IPS-18c (cell line): Measurements from ENCODE around the gene MEST.
"Not testable (repeated sequence)": the region's sequence is repeated elsewhere in the genome, so short reads cannot be mapped to it uniquely, and the experiment has no call there.

Source experiments
- H3K4me3 ChIP-seq: 2 replicates; pipeline ENCODE4 v1.7.0; 2013; ENCODE audit warnings: low read depth, mild to moderate bottlenecking, low read length, moderate library complexity; ENCODE audit not compliant: insufficient read depth
- H3K9me3 ChIP-seq: one replicate; pipeline ENCODE4 v1.6.1; 2013; ENCODE audit warnings: mild to moderate bottlenecking, low read length, moderate library complexity; ENCODE audit not compliant: control insufficient read depth, insufficient read depth

Gene MEST

GRCh38 chr7:130491841-130492522, at the start of gene MEST:
MEST (plus strand) TSS chr7:130492085; CDS start chr7:130492314, 229 bp downstream.
- Histone ChIP-seq H3K4me3 (peak within 1 kb of the TSS; percentile 50), H3K9me3 (peaks cover 6% of the 10 kb centered on the region)

GRCh38 chr7:130442601-130443000, 49.3 kb upstream of the MEST start:
- H3K4me3 ChIP-seq = no peak overlapping the region
- no peaks in the 10 kb centered on the region for H3K9me3 ChIP-seq

- no peaks in the 10 kb centered on the region for H3K9me3 ChIP-seq
- H3K4me3 ChIP-seq = no peak overlapping the region
Measured at GRCh38 chr7:130444234-130444633, 47.7 kb upstream of the MEST start.

- Histone ChIP-seq H3K9me3 (no peaks in the 10 kb centered on the region), H3K4me3 (no peak overlapping the region)
Measured at GRCh38 chr7:130444751-130445407, 47.0 kb upstream of the MEST start.

GRCh38 chr7:130446259-130446658, 45.6 kb upstream of the MEST start:
- H3K4me3 ChIP-seq = no peak overlapping the region
- no peaks in the 10 kb centered on the region for H3K9me3 ChIP-seq

GRCh38 chr7:130451344-130451743, 40.5 kb upstream of the MEST start:
- not testable (repeated sequence) for H3K4me3 ChIP-seq, H3K9me3 ChIP-seq

GRCh38 chr7:130452951-130453350, 38.9 kb upstream of the MEST start:
- Histone ChIP-seq H3K4me3 (no peak overlapping the region), H3K9me3 (no peaks in the 10 kb centered on the region)

GRCh38 chr7:130454959-130455358, 36.9 kb upstream of the MEST start:
- H3K9me3 ChIP-seq = no peaks in the 10 kb centered on the region
- no peak overlapping the region for H3K4me3 ChIP-seq

GRCh38 chr7:130458257-130458656, 33.6 kb upstream of the MEST start:
- H3K4me3 ChIP-seq = no peak overlapping the region
- peaks cover 3% of the 10 kb centered on the region for H3K9me3 ChIP-seq

- Histone ChIP-seq H3K4me3 (no peak overlapping the region), H3K9me3 (peaks cover 3% of the 10 kb centered on the region)
Measured at GRCh38 chr7:130461272-130461671, 30.6 kb upstream of the MEST start.

- H3K4me3 ChIP-seq = no peak overlapping the region
- H3K9me3 ChIP-seq = peaks cover 3% of the 10 kb centered on the region
Measured at GRCh38 chr7:130463553-130464434, 28.1 kb upstream of the MEST start.

GRCh38 chr7:130468612-130469011, 23.3 kb upstream of the MEST start:
- H3K9me3 ChIP-seq = no peaks in the 10 kb centered on the region
- H3K4me3 ChIP-seq = no peak overlapping the region

GRCh38 chr7:130471974-130472373, 19.9 kb upstream of the MEST start:
- Histone ChIP-seq H3K4me3 (no peak overlapping the region), H3K9me3 (peaks cover 3% of the 10 kb centered on the region)

- Histone ChIP-seq H3K4me3 (no peak overlapping the region), H3K9me3 (peaks cover 3% of the 10 kb centered on the region)
Measured at GRCh38 chr7:130473289-130473688, 18.6 kb upstream of the MEST start.

- Histone ChIP-seq H3K9me3 (peaks cover 3% of the 10 kb centered on the region), H3K4me3 (no peak overlapping the region)
Measured at GRCh38 chr7:130473876-130474275, 18.0 kb upstream of the MEST start.

- H3K9me3 ChIP-seq = peaks cover 3% of the 10 kb centered on the region
- H3K4me3 ChIP-seq = no peak overlapping the region
Measured at GRCh38 chr7:130475776-130476175, 16.1 kb upstream of the MEST start.

GRCh38 chr7:130476297-130477150, 15.4 kb upstream of the MEST start:
- Histone ChIP-seq H3K9me3 (peaks cover 3% of the 10 kb centered on the region), H3K4me3 (no peak overlapping the region)
